ENCODE results near the gene ATP8A1. TPM values are rescaled to one million over a fixed set of nuclear protein-coding genes. Genes with fewer than 3 reads are reported as not detected.

Gene ATP8A1
- total RNA-seq, 2 donors from 2014 or later: 15.2 to 24.7 TPM

DNA sequence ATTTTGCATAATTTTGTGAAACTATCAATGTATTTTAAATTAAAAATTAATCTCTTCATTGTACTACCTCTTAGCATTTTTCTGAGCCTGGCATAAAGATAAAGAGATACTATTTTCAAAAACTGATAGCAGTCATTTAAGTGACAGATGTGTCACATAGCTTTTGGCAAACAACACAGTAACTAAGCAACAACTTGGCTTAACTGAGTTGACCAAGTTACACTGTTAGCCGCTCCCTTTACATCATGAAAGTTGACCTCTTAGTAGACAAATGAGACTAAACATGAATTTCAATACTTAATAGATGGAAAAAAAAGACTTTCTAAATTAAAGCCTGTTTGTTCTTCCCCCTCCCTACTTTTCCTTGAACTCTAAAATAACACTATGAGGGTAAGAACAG is 62.0 kb downstream of the ATP8A1 start:
- Histone ChIP-seq H3K27ac (no peak overlapping the region), H3K9me3 (no peaks in the 10 kb centered on the region), H3K4me1 (ENCODE audit: control insufficient read depth in 1 of 2, low read depth in 2 of 2) (no peaks in the 10 kb centered on the region), H3K4me3 (no peak overlapping the region), H3K36me3 (no peaks in the 10 kb centered on the region), H3K27me3 (replicated peaks; ENCODE audit: insufficient read depth) (no peaks in the 10 kb centered on the region)
- ATAC-seq (ENCODE audit: insufficient number of reproducible peaks, low FRiP score, low read depth) (no peak), DNase-seq (ENCODE audit: low spot score) (no peak)
- no peak for TF ChIP-seq CTCF (IDR thresholded peaks at IDR 0.05)

DNA sequence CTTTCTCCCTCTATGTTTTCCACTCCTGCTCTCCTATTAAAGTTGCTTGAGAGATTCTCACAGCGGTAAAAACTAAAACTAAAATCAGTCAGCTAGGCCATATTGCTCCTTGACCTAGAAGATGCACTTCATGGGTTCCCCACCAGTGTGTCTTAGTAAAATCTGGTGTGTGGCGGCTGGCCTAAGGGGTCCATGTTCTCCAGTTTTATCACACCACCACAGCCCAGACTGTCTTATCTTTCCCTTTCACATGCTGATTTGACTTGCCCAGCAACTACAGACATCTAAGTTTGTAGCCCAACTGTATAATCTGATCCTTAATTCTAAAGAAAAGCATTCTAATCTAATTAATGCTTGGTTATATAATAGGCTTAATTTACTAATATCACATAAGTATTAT is 68.0 kb downstream of the ATP8A1 start:
- no peaks in the 10 kb centered on the region for H3K36me3 ChIP-seq
- no peaks in the 10 kb centered on the region for H3K4me1 ChIP-seq (ENCODE audit: control insufficient read depth in 1 of 2, low read depth in 2 of 2)
- TF ChIP-seq CTCF (IDR thresholded peaks at IDR 0.05): no peak
- no peaks in the 10 kb centered on the region for H3K9me3 ChIP-seq
- no peak for DNase-seq (ENCODE audit: low spot score)
- ATAC-seq (ENCODE audit: insufficient number of reproducible peaks, low FRiP score, low read depth): no peak
- H3K27ac ChIP-seq: no peak overlapping the region
- no peak overlapping the region for H3K4me3 ChIP-seq
- H3K27me3 ChIP-seq (replicated peaks; ENCODE audit: insufficient read depth): no peaks in the 10 kb centered on the region

- no peaks in the 10 kb centered on the region for H3K36me3 ChIP-seq
- TF ChIP-seq CTCF (IDR thresholded peaks at IDR 0.05): no peak
- DNase-seq (ENCODE audit: low spot score): no peak
- H3K27me3 ChIP-seq (replicated peaks; ENCODE audit: insufficient read depth): no peaks in the 10 kb centered on the region
- no peaks in the 10 kb centered on the region for H3K4me1 ChIP-seq (ENCODE audit: control insufficient read depth in 1 of 2, low read depth in 2 of 2)
- no peak overlapping the region for H3K27ac ChIP-seq
- no peaks in the 10 kb centered on the region for H3K9me3 ChIP-seq
- no peak overlapping the region for H3K4me3 ChIP-seq
- no peak for ATAC-seq (ENCODE audit: insufficient number of reproducible peaks, low FRiP score, low read depth)
Observed at GRCh38 chr4:42586775-42587174, 70.1 kb downstream of the ATP8A1 start.

DNA sequence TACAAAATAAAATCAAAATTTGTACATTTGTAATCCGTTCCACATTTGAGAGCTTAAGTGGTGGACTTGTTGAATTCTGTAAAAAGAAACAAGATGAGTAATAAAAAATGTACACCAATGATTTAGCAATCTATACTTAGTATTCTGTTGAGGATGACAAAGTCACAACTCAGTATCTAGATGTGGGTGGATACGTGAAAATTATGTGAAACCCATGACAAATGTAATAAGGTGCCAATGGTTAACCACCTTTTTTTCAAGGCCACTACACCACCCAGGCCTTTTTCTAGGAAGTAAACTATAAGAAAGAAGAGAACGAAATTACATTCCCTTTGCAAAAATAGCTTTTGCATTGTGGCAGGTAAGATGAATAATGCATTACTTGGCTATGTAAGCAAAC is 77.0 kb downstream of the ATP8A1 start:
- ATAC-seq (ENCODE audit: insufficient number of reproducible peaks, low FRiP score, low read depth): no peak
- Histone ChIP-seq H3K4me3 (no peak overlapping the region), H3K27ac (no peak overlapping the region)

DNA sequence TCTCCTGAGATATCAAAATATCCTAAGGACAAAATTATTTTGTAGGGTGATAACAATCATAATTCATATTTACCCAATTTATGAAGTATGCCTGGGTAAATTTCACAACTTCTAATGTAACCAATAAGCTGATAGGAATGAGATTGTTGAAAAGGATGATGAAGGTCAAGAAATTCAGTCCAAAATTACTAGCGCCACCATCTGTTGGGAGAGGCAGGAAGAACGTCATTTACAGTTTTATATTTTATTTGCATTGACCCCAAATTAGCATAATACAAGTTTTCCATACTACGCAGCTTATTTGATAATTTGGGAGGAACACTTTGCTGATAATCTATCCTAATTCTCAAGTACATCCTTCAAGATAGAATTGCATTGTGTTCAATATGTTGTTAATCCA is 78.7 kb downstream of the ATP8A1 start:
- no peak overlapping the region for H3K27ac ChIP-seq
- no peak for DNase-seq (ENCODE audit: low spot score)
- H3K4me1 ChIP-seq (ENCODE audit: control insufficient read depth in 1 of 2, low read depth in 2 of 2): no peaks in the 10 kb centered on the region
- TF ChIP-seq CTCF (IDR thresholded peaks at IDR 0.05): no peak
- H3K27me3 ChIP-seq (replicated peaks; ENCODE audit: insufficient read depth): no peaks in the 10 kb centered on the region
- no peak for ATAC-seq (ENCODE audit: insufficient number of reproducible peaks, low FRiP score, low read depth)
- peaks cover 2% of the 10 kb centered on the region for H3K36me3 ChIP-seq
- H3K9me3 ChIP-seq: no peaks in the 10 kb centered on the region
- H3K4me3 ChIP-seq: no peak overlapping the region

More for the DNA sequence above, 77.0 kb downstream of the ATP8A1 start:
- Histone ChIP-seq H3K9me3 (no peaks in the 10 kb centered on the region), H3K36me3 (peaks cover 2% of the 10 kb centered on the region), H3K27me3 (replicated peaks; ENCODE audit: insufficient read depth) (no peaks in the 10 kb centered on the region), H3K4me1 (ENCODE audit: control insufficient read depth in 1 of 2, low read depth in 2 of 2) (no peaks in the 10 kb centered on the region)
- TF ChIP-seq CTCF (IDR thresholded peaks at IDR 0.05): no peak
- no peak for DNase-seq (ENCODE audit: low spot score)

Data from thoracic aorta (tissue), 2 donors.